GM19035 (cell line): Measurements from ENCODE around the gene FAM193B.

ENCODE experiments used
- ATAC-seq: cut with Tn5 transposase; IDR thresholded peaks from one replicate; pipeline ENCODE4 v1.9.1; 2021; ENCODE audit not compliant: unreplicated experiment

The FAM193B gene

GRCh38 chr5:177501874-177502678, 52.3 kb downstream of the FAM193B start:
- ATAC-seq: no peak

- no peak for ATAC-seq
Measured at GRCh38 chr5:177500685-177501522, 53.5 kb downstream of the FAM193B start.

- ATAC-seq: no peak
Measured at GRCh38 chr5:177499842-177500241, 54.5 kb downstream of the FAM193B start.

GRCh38 chr5:177498013-177498787, 56.2 kb downstream of the FAM193B start:
- ATAC-seq: peak; percentile 3

- ATAC-seq: peak; percentile 79
Measured at GRCh38 chr5:177497292-177498012, 56.9 kb downstream of the FAM193B start, which contains the start of gene PDLIM7. Gene PDLIM7 (minus strand): TSS chr5:177497604. CDS start chr5:177496512, 1,092 bp downstream.

- ATAC-seq: no peak
Measured at GRCh38 chr5:177496727-177497291, 57.6 kb downstream of the FAM193B start.

GRCh38 chr5:177496070-177496726, 58.2 kb downstream of the FAM193B start:
- no peak for ATAC-seq

GRCh38 chr5:177495243-177496060, 58.9 kb downstream of the FAM193B start:
- ATAC-seq: no peak

GRCh38 chr5:177494346-177495195, 59.8 kb downstream of the FAM193B start:
- ATAC-seq: no peak

- no peak for ATAC-seq
Measured at GRCh38 chr5:177493795-177494345, 60.5 kb downstream of the FAM193B start.

- ATAC-seq: no peak
Measured at GRCh38 chr5:177492841-177493240, 61.5 kb downstream of the FAM193B start.

- ATAC-seq: no peak
Measured at GRCh38 chr5:177491983-177492746, 62.2 kb downstream of the FAM193B start.

- no peak for ATAC-seq
Measured at GRCh38 chr5:177491429-177491945, 62.9 kb downstream of the FAM193B start.

- ATAC-seq: no peak
Measured at GRCh38 chr5:177490992-177491391, 63.4 kb downstream of the FAM193B start.

GRCh38 chr5:177490311-177490991, 63.9 kb downstream of the FAM193B start:
- no peak for ATAC-seq

- no peak for ATAC-seq
Measured at GRCh38 chr5:177489119-177489716, 65.1 kb downstream of the FAM193B start.
